CMK (cell line): ENCODE measurements around the gene ELMO2.

ENCODE experiments used
- DNase-seq: peaks from one replicate; pipeline ENCODE4 v3.0.0-alpha.2; 2010; ENCODE audit warnings: low read depth

Gene ELMO2

DNA sequence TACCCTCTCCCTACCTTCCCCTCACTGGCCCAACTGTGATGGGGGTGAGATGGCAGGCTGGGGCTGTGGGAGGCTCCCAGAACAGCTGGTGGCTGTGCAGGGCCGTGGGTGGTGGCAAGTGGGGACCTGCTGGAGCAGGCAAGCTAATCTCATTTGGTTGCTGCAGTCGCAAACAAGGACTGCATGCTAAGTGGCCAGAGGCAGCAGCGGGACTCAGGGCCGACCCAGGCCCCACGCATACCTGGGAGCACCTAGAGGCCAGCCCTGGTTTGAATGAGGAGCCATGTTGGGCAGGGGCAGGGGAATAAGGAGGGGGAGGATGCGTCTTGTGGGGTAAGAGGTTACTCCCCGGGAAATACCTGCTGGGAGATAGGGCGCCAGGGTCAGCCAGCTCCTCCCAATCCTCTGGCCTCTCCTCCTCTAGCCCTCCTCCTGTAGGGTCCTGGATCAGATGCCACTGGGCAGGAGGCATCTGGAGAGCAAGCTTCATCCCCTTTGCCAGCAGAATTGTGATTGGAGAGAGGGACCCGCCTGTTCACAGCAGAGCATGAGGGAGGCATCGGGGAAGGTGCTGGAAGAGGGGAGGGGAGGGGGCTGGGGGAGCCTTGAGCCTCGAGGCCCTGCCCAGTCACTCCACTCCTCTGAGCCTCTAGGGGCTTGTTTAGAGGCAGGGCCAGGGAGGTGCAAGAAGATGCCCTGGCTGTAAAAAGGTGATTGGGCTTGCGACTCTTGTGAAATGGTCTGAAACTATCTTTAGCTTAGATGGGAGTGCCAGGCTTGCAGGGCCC is 73.8 kb downstream of the ELMO2 start:
- DNase-seq = no peak

DNA sequence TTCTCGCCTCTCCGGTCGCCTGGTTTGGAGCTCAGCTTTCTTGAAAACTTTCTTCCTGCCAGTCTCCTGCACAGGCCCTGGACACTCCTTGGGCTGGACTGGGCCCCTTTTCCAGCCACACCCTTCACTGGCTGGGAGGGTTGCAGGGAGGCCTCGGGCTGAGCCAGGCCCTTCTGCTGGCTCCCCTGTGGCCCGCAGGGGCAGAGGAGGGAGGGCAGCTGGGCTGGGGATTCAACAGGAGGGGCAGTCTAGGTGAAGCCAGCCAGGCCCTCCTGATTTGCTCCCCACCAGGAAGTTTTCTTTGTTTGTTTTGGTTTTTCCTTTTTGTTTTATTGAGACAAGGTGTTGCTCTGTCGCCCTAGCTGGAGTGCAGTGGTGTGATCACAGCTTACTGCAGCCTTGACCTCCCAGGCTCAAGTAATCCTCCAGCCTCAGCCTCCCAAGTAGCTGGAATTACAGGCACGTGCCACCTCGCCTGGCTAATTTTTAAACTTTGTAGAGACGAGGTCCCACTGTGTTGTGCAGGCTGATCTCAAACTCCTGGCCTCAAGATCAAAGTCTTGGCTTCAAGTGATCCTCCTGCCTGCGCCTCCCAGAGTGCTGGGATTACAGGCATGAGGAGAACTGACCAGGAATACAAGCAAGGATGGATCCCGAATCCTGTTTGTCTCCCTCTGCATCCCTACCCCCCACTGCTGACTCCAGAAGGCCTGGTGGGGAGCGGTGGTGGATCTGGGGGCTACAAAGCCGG is 74.6 kb downstream of the ELMO2 start:
- DNase-seq = no peak

DNA sequence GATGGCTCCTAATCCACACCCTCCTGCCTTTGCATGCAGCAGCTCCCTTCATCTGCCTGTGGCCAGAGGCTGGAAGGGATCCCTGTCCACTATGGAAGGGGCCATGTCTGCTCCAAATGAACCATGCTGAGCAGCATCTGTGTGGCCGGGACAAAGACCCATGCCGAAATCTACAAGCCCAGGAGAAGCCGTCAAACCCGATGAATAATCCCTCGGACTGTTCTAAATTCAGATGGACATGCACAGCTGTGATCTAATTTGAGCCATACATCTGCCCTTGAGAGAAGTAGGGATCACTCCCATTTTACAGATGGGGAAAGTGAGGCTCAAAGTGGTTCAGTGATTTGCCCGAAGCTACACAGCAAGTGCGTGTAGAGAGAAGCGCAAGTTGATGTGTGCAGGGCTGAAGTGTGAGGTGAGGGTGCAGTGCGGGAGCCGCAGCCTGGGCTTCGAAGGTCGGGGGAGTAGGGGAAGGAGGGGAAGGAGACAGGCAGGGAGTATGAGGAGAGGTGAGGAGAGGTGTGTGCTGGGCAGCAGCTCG is 75.5 kb downstream of the ELMO2 start:
- DNase-seq = no peak

DNA sequence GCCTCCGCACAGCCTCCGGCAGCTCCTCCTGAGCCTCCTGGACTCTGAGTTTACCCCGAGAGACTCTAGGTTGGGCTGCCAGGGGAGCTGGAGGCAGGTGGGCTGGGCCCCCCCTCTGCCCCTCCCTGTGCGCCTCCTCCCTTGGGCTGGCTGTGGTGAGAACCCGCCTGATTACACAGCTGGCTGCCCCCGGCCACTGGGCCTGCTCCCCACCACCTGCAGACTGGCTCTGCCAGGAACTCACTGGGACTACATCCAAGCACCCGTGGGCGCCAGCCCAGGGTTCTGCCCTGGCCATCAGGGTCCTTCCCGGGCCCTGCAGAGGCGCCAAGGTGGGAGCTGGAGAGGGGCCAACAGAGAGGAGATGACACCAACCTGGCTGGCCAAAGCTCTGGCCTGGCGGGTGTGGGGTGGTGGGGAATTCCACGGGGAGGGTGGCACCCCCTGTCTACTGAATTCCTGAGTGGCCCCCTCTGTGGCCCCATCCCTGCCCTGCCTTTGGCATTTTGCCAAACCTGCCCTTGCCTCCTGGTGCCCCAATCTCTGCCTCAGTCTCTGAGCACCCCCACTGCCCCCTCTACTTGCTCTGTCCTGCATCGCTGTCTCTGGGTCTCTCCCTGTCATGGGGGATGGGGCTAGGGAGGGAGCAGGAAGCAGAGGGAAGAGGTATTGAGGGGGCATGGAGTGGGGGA is 76.2 kb downstream of the ELMO2 start:
- no peak for DNase-seq

DNA sequence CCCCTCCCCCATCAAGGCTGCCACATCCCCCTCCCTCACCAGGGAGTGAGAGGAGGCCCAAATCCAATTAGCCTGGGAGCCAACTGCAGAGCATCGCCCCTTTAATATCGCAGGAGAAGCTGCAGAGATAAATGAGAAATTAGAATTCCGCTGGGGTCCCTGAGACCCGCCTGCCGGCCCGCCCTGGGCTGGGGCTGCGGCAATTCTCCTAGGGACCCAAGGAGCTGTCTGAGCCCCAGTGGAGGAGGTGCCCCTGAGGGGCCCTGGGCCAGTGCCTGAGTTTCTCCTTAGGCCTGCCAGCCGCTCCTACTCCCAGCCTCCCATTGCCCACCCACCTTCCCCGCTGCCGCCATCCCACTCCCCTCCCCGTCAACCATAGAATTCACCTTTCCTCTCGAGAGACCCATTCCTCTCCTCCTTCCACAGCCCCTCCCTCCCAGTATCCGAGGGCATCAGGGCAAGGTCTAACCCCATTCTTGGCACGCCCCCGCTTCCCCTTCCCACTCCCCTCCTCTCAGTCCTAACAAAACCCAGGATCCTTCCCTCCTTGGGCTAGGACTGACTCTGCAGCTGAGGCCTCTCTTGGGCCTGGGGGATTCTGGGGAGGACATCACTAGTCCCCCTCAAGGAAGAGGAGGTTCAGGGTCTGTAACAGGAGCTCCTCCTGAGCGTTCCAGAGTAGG is 78.1 kb downstream of the ELMO2 start:
- no peak for DNase-seq

DNA sequence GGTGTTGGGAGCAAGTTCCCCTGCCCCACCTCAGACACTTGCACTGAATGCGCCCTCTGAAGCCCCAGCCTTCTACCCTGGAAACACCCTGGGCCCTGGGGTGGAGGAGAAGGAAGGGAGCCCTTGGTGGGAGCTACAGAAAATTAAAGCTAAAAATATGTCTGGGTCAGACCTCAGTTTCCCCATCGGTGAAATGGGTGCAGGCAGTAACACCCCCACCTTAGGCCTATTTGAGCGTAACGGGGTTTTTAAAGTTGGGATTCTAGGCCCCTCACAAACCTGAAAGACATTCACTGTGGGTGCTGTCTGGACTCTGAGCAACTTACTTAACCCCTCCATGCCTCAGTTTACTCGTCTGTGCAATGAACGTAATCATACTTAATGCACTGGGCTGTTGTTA is 78.9 kb downstream of the ELMO2 start:
- no peak for DNase-seq

DNA sequence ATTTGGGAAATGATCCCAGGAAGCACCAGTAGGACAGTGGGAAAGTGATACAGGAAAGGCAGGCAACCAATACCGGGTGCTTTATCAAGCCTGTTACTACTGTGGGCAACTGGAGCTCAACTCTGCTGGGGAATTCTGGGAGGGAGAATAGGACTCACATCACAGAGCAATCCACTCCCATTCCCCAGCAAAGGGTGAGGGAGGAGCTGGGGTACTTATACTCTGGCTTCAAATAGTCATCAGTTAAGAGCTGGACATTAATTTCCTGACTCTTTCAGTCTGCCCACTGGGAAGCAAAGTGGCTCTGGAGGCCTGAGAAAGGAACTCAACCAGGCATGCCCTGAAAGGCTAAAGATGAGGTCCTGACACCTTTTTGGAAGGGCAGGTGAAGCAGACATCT is 80.6 kb downstream of the ELMO2 start:
- no peak for DNase-seq

DNA sequence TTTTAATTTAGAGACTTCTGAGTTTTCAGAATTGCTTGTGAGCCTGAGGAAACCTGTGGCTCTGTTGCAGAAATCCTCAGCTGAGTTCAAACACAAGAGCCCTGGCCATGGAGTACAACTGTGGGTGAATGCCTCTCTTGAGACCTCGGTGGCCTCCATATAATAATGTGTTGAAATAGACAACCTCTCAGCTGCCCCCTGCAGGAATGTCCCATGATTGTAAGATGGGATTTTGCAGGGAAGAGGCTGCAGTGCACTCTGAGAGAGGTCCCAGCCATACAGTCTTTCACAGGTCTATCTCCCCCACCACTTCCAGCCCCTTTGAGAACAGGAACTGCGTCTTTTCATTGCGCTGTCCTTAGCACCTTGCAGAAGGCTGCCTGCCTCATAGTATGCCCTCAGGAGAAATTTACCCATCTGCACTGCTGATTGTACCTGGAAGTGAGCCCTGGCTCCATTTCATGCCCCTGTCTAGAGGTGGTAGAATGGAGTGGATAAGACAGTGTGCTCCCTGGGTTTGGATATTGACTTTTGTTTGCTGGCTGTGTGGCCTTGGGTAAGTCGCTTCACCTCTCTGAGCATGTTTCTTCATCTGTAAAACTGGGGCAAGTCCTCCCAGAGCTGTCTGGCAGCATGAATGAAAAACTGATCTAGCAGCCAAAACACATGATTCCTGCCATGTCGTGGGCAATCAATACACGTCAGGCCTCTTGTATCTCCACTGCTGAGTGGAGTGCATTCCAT is 81.3 kb downstream of the ELMO2 start:
- DNase-seq = no peak

DNA sequence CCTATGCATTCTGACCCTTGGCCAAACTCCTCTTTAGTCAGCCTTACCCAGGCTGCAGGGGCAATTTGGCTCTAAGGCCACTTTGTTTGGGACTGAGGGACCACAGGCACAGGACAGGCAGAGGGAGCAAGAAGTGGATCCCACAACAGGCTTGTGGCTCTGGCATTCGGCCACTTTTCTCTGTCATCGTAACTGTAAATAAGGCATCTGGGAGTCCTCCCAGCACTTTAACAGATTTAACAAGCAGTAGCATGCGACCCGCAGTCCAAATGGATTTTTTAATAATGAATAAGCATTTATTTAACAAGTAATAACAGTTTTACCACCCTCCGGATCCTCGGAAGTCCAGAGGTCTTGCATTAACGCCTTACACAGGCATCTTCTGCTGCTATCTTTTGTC is 82.0 kb downstream of the ELMO2 start:
- no peak for DNase-seq

DNA sequence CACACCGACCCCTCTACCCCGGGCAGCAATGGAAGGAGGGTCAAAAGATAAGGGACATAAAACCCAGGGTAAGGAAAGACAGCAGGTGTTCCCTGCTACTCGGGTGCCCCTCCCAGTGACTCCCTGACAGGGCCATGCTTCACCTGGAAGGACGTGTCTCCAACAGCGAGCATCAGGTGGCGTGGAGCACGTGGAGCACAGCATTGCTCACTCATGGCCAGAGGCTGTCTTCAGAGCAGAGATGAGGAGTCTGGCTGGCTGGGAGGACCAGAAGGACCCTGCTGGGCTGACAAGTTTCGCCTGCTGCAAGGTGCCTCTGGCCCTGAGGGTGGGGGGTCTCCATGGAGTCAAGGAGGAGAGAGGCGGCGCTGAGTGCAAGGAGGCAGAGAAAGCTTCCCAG is 82.9 kb downstream of the ELMO2 start:
- DNase-seq = no peak

DNA sequence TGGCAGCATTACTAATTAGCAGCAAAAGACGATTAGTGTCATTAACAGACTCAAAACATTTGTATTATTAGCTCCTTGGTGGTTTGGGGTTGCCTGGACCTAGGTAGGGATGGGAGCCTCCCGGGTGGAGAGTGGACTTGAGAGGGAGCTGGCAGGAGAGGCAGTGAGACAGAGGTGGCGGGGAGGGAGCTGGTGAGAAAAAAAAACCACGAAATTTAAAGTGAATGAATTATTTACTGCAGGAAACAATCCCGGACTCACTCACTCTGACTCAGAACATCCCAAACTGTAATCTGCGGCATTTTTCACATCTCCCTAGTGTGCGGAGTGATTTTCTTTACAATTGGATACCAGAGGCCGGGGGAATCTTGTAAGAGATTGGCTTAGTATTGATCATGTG is 83.8 kb downstream of the ELMO2 start:
- no peak for DNase-seq

DNA sequence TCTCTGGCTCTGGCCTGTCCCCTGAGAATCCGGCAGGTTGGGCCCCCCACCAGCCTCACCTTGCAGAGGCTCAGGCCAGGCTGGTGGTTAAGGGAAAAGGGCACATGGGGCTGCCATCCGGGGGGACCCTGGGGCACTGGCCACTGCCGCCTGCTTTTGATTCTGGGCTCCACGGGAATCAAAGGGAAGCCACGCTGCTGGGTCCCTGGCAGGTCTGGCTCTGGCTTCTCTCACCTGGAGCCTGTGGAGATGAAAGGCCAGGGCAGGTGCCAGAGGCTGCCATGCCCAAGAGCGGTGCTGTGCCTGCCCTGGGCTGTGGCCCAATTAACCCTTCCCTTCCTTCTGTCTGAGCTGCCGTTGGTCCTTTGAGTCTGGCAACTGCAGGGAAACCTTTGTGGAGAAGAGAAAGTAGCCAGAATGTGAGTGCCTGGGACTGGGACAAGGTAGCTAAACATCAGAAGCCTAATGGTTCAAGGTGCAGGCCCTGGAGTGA is 88.7 kb downstream of the ELMO2 start:
- no peak for DNase-seq

DNA sequence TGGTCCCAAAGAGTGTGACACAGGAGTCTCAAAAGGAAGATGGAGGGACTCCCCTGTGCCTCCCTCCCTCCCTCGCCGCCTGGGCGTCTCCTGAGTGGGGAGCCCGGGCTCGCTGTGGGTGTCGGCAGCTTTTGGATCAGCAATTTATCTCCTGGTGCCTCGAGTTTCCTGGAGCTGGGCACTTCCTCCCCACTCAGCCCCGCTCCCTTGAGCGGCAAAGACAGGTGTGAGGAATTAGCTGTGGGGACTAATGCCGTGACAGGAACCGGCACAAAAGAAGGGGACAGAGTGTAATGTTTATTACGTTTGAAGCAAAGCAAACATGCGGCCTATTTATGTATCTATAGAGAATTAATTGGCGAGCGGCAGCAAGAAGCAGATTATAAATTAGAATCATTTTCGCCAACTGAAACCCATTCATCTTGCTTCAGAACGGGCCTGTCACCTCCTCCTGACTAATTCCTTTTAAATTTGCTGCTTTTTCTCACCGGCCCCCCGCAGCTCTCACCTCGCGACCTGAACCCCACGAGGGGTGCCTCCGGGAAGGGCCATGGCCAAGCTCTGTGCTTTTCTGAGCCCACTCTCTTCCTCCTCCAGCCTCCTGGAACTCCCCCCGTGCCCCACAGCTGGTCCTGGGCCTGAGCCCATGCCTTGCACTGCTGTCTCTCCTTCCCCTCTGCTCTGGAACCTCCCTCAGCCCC is 89.3 kb downstream of the ELMO2 start:
- DNase-seq = no peak
